D721Med (cell line): Measurements from ENCODE around the gene C1QTNF2.

Experiments
- DNase-seq: peaks from one replicate; pipeline ENCODE4 v3.0.0; 2011; ENCODE audit warnings: low spot score; ENCODE audit not compliant: insufficient read length
- FAIRE-seq: peaks from 2 replicates; lab custom pipeline; 2011; peaks lifted over from hg19 to GRCh38; lab: Jason Lieb, UNC
- TF ChIP-seq, protein P1 (sequence below): IDR thresholded peaks from 2 replicates; pipeline ENCODE4 v1.5.1; 2012; ENCODE audit warnings: mild to moderate bottlenecking, control low read depth; ENCODE audit not compliant: insufficient read depth; ENCODE audit errors: missing control alignments

The C1QTNF2 gene

DNA sequence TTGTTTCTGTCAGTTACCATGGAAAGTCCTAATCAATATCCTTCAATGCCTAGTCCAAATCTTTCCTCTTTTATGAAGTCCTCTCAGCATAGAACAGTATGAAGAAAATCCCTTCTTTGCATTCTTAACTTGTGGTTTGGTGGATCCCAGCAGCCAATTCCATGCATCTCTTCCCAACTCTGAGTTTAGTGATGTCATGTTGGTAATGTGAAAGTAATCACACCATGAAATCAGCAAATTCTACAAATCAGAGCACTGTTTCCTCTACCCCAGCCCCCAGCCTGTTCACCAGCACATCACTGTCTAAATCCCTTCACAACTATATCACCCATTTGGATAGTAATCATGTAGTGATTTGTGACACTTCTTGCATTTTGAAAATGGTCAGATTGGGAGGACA, 4.7 kb upstream of the C1QTNF2 start:
- FAIRE-seq (no peak), DNase-seq (no peak)
- TF ChIP-seq, protein P1, sequence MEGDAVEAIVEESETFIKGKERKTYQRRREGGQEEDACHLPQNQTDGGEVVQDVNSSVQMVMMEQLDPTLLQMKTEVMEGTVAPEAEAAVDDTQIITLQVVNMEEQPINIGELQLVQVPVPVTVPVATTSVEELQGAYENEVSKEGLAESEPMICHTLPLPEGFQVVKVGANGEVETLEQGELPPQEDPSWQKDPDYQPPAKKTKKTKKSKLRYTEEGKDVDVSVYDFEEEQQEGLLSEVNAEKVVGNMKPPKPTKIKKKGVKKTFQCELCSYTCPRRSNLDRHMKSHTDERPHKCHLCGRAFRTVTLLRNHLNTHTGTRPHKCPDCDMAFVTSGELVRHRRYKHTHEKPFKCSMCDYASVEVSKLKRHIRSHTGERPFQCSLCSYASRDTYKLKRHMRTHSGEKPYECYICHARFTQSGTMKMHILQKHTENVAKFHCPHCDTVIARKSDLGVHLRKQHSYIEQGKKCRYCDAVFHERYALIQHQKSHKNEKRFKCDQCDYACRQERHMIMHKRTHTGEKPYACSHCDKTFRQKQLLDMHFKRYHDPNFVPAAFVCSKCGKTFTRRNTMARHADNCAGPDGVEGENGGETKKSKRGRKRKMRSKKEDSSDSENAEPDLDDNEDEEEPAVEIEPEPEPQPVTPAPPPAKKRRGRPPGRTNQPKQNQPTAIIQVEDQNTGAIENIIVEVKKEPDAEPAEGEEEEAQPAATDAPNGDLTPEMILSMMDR: no peak

DNA sequence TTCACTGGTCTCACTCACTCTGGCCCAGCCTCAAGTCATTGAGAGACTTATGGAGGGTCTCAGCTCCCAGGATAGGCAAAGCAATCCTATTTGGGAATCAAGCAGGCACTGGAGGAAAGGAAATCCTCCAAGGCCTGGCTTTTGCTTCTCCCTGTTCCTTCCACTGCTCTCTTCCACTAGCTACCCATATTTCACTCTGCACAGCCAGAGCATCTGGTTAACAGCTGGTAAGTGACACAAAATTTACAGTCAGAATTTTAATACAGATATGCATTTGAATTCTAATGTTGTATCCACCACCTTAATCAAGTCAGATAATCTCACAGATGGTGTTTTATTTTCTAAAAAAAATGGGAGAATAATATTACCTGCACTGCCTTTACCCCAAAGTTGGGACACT, 868 bp upstream of the C1QTNF2 start:
- DNase-seq: no peak
- TF ChIP-seq, protein P1: no peak
- FAIRE-seq: no peak

DNA sequence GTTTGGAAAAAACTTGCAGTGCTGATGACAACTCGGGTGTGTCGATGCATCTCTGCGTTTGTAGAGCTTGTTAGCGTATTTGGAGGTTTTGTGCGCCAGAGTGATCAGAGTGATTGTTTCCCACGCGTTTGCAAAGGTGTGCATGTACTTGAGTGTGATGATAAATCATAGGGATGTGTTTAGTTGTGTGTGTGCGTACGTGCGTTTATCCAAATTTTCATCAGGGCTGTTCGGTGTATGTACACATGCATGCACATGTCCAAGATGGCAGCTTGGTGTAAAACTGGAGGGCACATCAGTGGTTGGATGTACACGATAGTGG, 248 bp upstream of the C1QTNF2 start:
- TF ChIP-seq, protein P1: no peak
- FAIRE-seq (no peak), DNase-seq (no peak)

DNA sequence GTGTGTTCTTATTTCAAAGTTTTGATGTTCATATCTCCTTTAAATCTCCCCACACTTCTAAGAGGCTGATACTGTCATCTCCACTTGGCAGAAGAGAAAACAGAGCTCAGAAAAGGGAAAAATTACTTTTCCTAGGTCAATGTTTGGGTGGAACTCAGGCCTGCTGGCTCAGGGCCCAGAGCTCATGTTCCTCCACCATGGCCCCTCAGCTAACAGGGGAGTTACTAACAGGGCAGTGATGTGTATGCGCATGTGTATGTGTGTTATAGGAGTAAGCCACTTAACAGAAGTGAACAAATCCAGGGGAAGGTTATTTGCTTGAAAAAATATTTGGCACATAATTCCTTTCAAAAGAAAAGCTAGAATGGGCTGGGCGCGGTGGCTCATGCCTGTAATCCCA, 2.5 kb downstream of the C1QTNF2 start:
- FAIRE-seq (no peak), DNase-seq (no peak)
- TF ChIP-seq, protein P1: no peak

DNA sequence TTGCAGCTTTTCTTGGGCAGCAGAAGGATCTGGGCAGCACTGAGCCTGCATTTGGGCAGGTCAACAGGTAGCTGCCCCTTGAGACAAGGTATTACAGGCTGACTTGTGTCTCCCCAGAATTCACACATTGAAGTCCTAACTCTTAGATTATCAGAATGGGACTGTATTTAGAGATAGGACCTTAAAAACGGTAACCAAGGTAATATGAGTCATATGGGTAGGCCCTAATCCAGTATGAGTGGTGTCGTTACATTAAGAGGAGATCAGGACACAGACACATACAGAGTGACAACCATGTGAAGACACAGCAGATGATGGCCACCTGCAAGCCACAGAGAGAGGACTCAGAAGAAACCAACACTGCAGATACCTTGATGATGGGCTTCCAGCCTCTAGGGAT, 3.2 kb downstream of the C1QTNF2 start:
- TF ChIP-seq, protein P1: no peak
- FAIRE-seq: no peak
- no peak for DNase-seq

DNA sequence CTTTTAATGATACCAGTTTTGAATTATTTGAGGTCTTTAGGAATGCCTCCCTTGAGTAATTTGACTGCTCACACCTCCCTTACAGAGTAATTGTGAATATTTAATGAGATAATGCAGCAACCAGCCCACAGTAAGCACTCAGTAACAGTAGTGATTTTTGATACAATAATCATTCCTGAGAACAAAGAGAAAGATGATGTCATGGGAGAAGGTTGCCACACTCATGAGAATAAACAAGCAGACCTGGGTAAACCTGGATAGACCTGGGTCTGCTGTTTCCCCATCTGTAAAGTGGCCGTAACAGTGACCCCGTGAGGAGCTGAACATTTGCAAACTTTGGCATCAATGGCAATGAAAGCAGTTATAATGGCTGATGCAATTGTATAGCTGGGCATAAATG, 4.2 kb downstream of the C1QTNF2 start:
- FAIRE-seq (no peak), DNase-seq (no peak)
- TF ChIP-seq, protein P1: no peak

DNA sequence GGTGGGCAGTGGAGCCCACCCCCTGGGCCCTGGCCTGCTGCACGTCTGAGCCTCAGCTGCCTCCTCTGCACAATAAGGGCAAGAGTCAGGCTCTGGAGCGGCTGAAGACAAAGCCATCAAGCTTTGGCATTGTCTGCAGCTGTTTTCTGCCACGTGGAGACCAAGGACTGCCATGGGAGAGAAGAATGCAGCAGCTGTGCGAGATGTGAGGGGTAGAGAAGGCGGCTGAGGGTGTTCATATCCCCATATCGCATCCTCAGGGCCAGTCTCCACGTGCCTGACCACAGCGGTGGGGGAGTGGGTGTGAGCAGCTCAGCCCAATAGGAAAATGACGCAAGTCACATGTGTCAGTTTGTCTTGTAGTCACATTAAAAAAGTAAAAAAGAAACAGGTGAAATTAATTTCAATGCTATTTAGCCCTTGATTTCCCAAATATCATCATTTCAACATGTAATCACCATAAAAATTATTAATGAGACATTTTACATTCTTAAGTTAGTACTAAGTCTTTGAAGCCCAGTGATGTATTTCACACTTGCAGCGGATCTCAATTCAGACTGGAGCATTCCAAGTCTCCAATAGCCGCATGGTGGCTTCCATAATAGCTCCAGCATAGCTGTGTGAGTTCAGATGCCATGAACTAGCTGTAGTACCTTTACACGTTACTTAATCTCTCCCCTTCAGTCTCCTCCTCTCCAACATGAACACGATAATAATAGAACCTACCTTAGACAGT, 6.6 kb downstream of the C1QTNF2 start:
- no peak for DNase-seq
- TF ChIP-seq, protein P1: no peak
- FAIRE-seq: no peak
